Effector memory CD8-positive, alpha-beta T cell (primary cell): Measurements from ENCODE around the gene MYO7A.

Experiments used
- ATAC-seq: fragments of 150-1000 bp; cut with Tn5 transposase; replicated peaks from 2 replicates; pipeline ENCODE4 v1.10.0; 2021; ENCODE audit warnings: mild to moderate bottlenecking, moderate library complexity
- DNase-seq, 3 experiments: peaks; one replicate each; pipeline ENCODE4 v3.0.0; 2021
- H3K27ac Mint-ChIP-seq, 2 donors: one replicate each; pipeline ENCODE4 v1.8.0; 2022; ENCODE audit warnings: mild to moderate bottlenecking in 2 of 2, mixed read lengths in 2 of 2, moderate library complexity in 2 of 2
- H3K27me3 Mint-ChIP-seq, 2 donors: one replicate each; pipeline ENCODE4 v1.8.0; 2022; ENCODE audit warnings: mixed read lengths in 2 of 2
- H3K36me3 Mint-ChIP-seq: one replicate; pipeline ENCODE4 v1.8.0; 2022; ENCODE audit warnings: mild to moderate bottlenecking, moderate library complexity, mixed read lengths; ENCODE audit not compliant: insufficient read depth
- H3K4me1 Mint-ChIP-seq, 2 donors: one replicate each; pipeline ENCODE4 v1.8.0; 2022; ENCODE audit warnings: low read depth in 2 of 2, mixed read lengths in 2 of 2
- H3K4me3 Mint-ChIP-seq, 2 donors: one replicate each; pipeline ENCODE4 v1.8.0; 2022; ENCODE audit warnings: mild to moderate bottlenecking in 2 of 2, mixed read lengths in 2 of 2, moderate library complexity in 2 of 2
- H3K9me3 Mint-ChIP-seq, 2 donors: one replicate each; pipeline ENCODE4 v1.8.0; 2022; ENCODE audit warnings: mixed read lengths in 2 of 2

Gene MYO7A

DNA sequence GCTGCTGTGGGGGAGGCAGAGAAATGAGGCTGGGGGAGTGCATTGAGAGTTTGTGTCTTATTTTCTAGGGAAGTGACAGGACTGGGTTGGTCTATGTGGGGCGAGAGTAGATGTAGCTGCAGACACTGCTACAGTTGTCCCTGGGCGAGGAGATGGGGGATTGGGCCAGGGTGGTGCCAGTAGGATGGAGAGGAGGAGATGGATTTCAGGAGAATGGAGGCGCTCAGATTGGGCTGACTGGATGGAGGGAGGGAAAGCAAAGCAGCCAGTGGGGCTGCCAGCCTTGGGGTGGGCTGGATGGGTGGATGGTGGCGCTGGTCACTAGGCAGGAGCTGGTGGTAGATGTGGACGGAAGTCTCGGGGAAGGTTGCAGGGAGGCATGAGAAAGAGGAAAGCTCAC, 16.1 kb upstream of the MYO7A start:
- no peak overlapping the region for H3K4me3 Mint-ChIP-seq
- peaks cover 4% of the 10 kb centered on the region for H3K36me3 Mint-ChIP-seq
- DNase-seq (no peak), ATAC-seq (no peak)
- no peaks in the 10 kb centered on the region for H3K27me3 Mint-ChIP-seq
- no peaks in the 10 kb centered on the region for H3K9me3 Mint-ChIP-seq
- no peaks in the 10 kb centered on the region for H3K4me1 Mint-ChIP-seq
- H3K27ac Mint-ChIP-seq = no peak overlapping the region

DNA sequence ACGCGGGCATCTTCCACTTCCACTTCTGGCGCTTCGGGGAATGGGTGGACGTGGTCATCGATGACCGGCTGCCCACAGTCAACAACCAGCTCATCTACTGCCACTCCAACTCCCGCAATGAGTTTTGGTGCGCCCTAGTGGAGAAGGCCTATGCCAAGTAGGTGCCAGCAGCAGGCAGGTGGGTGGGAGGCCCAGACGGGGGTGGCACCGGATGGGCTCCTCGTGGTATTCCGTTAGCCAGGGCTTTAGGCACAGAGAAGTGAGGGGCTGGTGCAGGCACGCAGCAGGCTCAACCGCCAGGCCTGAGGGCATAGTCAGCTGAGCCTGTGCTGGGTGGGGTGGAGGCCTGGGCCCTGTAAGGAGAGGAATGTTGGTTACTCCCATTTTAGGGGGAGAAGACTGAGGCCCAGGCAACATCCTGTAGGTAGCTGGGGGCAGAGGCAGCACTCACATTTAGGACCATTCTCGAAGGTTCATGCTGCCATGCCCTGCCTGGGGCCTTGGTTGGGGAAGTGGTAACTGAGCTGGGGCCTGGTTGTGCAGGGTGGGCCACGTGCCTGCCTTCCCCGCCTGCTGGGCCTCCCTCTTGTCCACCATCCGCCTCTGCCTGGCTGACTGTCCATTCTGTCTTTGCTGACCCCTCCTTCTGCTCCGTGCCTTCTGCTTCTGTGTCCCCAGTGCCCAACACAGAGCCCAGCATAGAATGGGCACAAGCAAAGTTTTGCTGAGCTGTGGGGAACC, 15.2 kb upstream of the MYO7A start:
- Mint-ChIP-seq H3K36me3 (peaks cover 4% of the 10 kb centered on the region), H3K9me3 (no peaks in the 10 kb centered on the region), H3K4me1 (no peaks in the 10 kb centered on the region), H3K27me3 (no peaks in the 10 kb centered on the region), H3K4me3 (no peak overlapping the region), H3K27ac (no peak overlapping the region)
- DNase-seq (no peak), ATAC-seq (no peak)

DNA sequence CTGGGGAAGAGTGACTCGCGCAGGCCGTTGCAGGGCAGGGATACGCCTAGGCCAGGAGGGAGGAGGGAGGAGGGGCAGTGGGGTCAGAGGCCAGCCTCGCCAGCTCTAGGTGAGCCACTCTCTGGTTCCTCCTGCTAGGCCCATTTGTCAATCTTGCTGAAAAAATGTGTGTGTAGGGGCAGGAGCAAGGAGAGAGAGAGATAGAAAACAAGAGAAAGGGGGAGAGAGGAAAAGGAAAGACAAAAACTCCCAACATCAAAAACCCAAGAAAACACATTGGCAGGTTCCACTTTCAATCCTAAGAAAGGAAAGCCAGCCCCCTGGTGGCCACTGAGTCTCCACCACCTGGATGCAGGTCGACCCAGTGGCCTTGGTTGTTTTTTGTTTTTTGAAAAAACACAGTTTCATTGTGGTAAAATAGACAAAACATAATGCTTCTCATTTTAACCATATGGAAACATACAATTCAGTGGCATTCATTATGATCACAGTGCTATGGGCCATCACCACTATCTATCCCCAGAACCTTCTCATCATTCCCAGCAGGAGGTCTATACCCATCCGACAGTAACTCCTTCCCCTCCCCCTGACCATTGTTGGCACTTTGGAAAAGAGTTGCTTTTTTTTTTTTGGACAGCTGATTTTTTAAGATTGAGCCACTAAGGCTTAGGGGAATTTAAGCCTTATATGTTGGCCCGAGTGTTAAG, 14.5 kb upstream of the MYO7A start:
- DNase-seq (no peak), ATAC-seq (no peak)
- no peaks in the 10 kb centered on the region for H3K4me1 Mint-ChIP-seq
- peaks cover 4% of the 10 kb centered on the region for H3K36me3 Mint-ChIP-seq
- H3K9me3 Mint-ChIP-seq = no peaks in the 10 kb centered on the region
- no peaks in the 10 kb centered on the region for H3K27me3 Mint-ChIP-seq
- H3K27ac Mint-ChIP-seq = no peak overlapping the region
- H3K4me3 Mint-ChIP-seq = no peak overlapping the region

DNA sequence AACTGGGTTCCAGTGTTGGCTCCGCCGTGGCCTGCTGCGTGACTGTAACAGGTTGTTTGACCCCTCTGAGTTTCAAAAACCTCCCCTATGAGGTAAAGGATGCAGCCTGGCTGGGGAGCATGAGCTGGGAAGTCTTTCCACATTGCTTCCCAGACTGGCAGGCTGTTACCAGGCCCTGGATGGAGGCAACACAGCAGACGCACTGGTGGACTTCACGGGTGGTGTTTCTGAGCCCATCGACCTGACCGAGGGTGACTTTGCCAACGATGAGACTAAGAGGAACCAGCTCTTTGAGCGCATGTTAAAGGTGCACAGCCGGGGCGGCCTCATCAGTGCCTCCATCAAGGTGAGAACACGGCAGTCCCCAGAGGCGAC, 14.0 kb upstream of the MYO7A start:
- ATAC-seq (no peak), DNase-seq (no peak)
- Mint-ChIP-seq H3K36me3 (peaks cover 4% of the 10 kb centered on the region), H3K9me3 (no peaks in the 10 kb centered on the region), H3K4me3 (no peak overlapping the region), H3K4me1 (no peaks in the 10 kb centered on the region), H3K27me3 (no peaks in the 10 kb centered on the region), H3K27ac (no peak overlapping the region)

DNA sequence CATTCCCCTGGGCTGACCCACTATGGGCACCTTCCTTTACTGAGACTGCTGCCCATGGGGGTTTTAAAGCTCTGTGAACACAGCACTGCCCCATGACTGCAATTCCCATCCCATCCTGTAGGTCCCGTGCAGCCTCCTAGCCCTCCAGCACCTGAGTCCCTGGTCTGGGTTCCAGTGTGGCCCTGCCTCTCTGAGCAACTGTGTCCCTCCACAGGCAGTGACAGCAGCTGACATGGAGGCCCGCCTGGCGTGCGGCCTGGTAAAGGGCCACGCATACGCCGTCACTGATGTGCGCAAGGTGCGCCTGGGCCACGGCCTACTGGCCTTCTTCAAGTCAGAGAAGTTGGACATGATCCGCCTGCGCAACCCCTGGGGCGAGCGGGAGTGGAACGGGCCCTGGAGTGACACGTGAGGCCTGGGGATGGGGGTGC, 12.8 kb upstream of the MYO7A start:
- H3K9me3 Mint-ChIP-seq = no peaks in the 10 kb centered on the region
- no peaks in the 10 kb centered on the region for H3K27me3 Mint-ChIP-seq
- no peak for ATAC-seq
- H3K27ac Mint-ChIP-seq = no peak overlapping the region
- H3K4me1 Mint-ChIP-seq = no peaks in the 10 kb centered on the region
- H3K4me3 Mint-ChIP-seq = no peak overlapping the region
- no peak for DNase-seq
- peaks cover 4% of the 10 kb centered on the region for H3K36me3 Mint-ChIP-seq

DNA sequence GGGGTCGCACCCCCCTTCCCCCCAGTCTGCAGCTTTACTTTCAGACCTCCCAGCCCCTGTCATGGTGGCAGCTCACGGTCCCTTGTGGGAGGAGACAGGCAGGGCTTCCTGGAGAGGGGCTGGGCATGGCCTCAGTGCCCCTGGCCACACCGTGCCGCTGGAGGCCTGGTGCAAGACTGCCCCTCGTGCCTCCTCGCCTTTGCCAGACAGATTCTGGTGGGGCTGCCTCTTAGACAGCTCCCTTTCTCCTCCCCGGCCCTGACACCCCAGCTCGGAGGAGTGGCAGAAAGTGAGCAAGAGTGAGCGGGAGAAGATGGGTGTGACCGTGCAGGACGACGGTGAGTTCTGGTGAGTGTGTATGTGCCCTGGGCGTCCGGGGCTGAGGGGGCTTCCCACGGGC, 12.1 kb upstream of the MYO7A start:
- no peaks in the 10 kb centered on the region for H3K27me3 Mint-ChIP-seq
- no peak overlapping the region for H3K4me3 Mint-ChIP-seq
- peaks cover 4% of the 10 kb centered on the region for H3K36me3 Mint-ChIP-seq
- ATAC-seq (no peak), DNase-seq (no peak)
- no peak overlapping the region for H3K27ac Mint-ChIP-seq
- no peaks in the 10 kb centered on the region for H3K9me3 Mint-ChIP-seq
- peaks cover 0 to 3% of the 10 kb centered on the region in 2 donors for H3K4me1 Mint-ChIP-seq

DNA sequence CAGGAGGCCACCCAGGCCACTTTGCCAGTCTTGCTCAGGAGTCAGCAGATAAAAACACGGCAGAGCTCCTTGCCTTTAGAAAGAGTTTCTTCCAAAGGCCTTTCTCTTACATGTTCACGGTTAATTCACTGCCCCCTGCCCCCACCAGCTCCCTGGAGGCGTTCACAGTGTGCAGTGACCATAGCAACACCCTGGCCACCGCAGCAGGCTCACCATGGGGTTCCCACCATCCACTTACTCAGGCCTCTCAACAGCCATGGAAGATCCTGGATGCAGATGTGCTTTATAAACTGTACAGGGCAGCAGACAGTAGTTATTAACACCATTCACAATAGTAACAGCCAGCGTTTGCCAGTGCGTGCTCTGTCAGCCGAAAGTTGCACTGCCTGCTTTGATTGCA, 10.6 kb upstream of the MYO7A start:
- DNase-seq = no peak
- Mint-ChIP-seq H3K27ac (no peak overlapping the region), H3K4me3 (no peak overlapping the region), H3K9me3 (no peaks in the 10 kb centered on the region), H3K36me3 (peaks cover 4% of the 10 kb centered on the region), H3K4me1 (peaks cover 0 to 6% of the 10 kb centered on the region in 2 donors), H3K27me3 (no peaks in the 10 kb centered on the region)
- no peak for ATAC-seq

DNA sequence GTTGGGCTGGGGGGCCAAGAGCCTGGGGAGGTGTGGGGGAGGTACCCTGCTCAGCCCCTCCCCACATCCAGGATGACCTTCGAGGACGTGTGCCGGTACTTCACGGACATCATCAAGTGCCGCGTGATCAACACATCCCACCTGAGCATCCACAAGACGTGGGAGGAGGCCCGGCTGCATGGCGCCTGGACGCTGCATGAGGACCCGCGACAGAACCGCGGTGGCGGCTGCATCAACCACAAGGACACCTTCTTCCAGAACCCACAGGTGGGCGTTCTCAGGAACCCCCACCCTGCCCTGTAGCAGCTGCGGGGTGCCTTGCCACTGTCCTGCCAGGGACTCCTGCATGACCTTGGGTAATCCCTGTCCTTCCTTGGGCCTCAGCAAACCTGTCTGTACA, 10.0 kb upstream of the MYO7A start:
- no peaks in the 10 kb centered on the region for H3K27me3 Mint-ChIP-seq

DNA sequence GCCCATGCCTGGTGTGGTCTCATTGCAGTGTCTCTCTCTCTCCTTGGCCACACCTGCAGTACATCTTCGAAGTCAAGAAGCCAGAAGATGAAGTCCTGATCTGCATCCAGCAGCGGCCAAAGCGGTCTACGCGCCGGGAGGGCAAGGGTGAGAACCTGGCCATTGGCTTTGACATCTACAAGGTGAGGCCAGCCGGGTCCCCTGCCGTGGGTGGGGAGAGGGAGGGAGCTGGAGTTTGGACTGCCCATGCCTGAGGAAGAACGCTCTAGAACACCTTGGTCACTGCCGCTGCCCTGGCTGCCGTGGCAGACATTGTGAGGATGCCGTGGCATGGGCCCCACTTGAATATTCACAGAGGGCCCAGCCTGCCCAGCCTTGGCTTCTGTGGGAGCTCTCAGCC, 9.1 kb upstream of the MYO7A start:
- H3K4me3 Mint-ChIP-seq = no peak overlapping the region
- H3K9me3 Mint-ChIP-seq = no peaks in the 10 kb centered on the region
- H3K36me3 Mint-ChIP-seq = no peaks in the 10 kb centered on the region
- ATAC-seq = no peak
- no peaks in the 10 kb centered on the region for H3K27me3 Mint-ChIP-seq
- no peak overlapping the region for H3K27ac Mint-ChIP-seq
- no peak for DNase-seq
- H3K4me1 Mint-ChIP-seq = peaks cover 0 to 6% of the 10 kb centered on the region in 2 donors

More for the DNA sequence above, 10.0 kb upstream of the MYO7A start:
- Mint-ChIP-seq H3K27ac (no peak overlapping the region), H3K4me1 (peaks cover 0 to 6% of the 10 kb centered on the region in 2 donors), H3K9me3 (no peaks in the 10 kb centered on the region), H3K4me3 (no peak overlapping the region), H3K36me3 (peaks cover 4% of the 10 kb centered on the region)
- DNase-seq = no peak
- no peak for ATAC-seq

DNA sequence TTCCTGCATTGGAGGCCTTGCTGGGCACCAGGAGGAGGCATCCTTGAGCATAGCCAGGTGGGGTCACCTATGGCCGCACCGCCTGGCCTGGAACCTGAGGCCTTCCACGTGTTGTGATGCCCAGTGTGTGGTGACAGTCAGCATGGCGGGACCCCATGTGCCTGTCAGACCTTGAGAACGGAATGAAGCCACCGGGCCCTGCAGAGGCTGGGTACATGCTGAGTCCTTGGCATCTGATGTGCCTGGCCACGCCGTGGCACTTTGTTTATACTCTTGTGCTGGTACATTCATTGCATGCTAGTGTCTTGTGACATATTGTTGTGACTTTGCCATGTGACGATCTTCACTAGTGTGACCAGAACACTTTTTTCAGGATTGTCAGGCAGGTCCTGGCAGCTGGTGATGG, 8.5 kb upstream of the MYO7A start:
- peaks cover 0 to 6% of the 10 kb centered on the region in 2 donors for H3K4me1 Mint-ChIP-seq
- no peaks in the 10 kb centered on the region for H3K9me3 Mint-ChIP-seq
- H3K36me3 Mint-ChIP-seq = no peaks in the 10 kb centered on the region
- H3K27ac Mint-ChIP-seq = no peak overlapping the region
- DNase-seq = no peak
- no peaks in the 10 kb centered on the region for H3K27me3 Mint-ChIP-seq
- ATAC-seq = no peak
- H3K4me3 Mint-ChIP-seq = no peak overlapping the region

DNA sequence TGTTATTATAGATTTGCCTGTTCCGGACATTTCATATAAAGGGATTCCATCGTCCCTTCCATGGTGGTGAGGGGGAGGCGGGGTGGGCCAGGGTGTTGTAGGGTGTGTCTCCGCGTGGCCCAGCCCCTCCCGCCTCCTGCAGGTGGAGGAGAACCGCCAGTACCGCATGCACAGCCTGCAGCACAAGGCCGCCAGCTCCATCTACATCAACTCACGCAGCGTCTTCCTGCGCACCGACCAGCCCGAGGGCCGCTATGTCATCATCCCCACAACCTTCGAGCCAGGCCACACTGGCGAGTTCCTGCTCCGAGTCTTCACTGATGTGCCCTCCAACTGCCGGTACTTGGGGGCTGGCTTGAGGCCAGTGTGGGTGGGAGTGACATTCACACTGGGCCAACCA, 7.5 kb upstream of the MYO7A start:
- H3K4me1 Mint-ChIP-seq = peaks cover 0 to 6% of the 10 kb centered on the region in 2 donors
- H3K27me3 Mint-ChIP-seq = no peaks in the 10 kb centered on the region
- no peaks in the 10 kb centered on the region for H3K36me3 Mint-ChIP-seq
- DNase-seq = no peak
- H3K9me3 Mint-ChIP-seq = no peaks in the 10 kb centered on the region
- no peak for ATAC-seq
- no peak overlapping the region for H3K4me3 Mint-ChIP-seq
- no peak overlapping the region for H3K27ac Mint-ChIP-seq

DNA sequence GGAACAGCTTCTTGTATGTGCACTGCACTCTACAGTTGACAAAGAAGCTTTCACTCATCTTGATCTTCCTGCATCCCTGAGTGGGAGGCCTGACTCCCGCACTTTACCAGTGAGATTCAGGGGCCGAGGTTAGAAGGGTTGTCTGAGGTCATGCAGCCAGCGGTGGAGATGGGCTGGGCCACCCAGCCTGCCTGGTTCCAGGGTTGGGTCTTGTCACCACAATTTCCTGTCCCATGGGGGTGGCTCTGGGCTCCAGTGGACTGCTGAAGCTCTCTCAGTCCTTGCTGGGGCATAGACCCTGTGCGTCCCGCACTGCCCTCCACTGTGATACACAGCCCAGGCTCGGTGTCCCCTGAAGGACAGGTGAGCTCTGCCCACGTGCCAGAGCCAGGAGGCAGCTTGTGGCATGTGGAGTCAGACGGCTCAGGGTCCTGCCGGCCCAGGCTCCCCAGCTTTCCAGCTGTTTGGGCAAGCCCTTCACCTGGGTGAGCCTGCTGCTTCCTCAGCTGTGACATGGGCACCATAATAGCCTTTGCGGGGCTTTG, 6.9 kb upstream of the MYO7A start:
- ATAC-seq (no peak), DNase-seq (no peak)
- Mint-ChIP-seq H3K27ac (peak overlapping the region in 1 of 2 donors; percentile 59), H3K27me3 (peaks cover 1 to 3% of the 10 kb centered on the region in 2 donors), H3K4me1 (peaks cover 0 to 7% of the 10 kb centered on the region in 2 donors), H3K36me3 (no peaks in the 10 kb centered on the region), H3K9me3 (no peaks in the 10 kb centered on the region), H3K4me3 (no peak overlapping the region)

DNA sequence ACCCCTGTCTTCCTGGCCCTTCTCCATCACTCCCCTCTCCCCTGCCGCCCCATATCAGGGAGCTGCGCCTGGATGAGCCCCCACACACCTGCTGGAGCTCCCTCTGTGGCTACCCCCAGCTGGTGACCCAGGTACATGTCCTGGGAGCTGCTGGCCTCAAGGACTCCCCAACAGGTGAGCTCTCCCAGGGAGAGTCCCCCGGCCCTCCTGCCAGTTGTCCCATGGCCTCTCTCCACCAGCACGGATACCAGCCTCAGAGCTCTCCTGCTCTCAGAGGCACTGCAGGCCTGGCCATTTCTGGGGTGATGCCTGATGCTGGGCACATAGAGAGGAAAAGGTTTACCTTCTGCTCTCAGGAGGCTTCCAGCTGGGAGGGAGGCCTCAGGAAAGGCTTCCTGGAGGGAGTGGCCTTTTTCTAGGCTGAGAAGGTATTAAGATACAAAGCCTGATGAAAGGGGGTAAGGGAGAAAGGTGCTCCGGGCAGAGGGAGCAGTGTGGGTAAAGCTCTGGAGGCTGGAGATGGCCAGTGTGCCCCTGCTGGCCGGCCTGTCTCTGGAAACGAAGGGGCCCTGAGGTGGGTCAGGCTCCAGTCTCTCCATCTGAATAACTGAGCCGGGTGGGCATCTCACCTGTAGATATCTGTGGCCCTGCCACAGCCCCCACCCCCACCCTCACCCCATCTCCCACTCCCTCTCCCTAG, 6.0 kb upstream of the MYO7A start:
- Mint-ChIP-seq H3K36me3 (no peaks in the 10 kb centered on the region), H3K4me3 (no peak overlapping the region), H3K27ac (no peak overlapping the region), H3K4me1 (peaks cover 3 to 10% of the 10 kb centered on the region in 2 donors), H3K9me3 (no peaks in the 10 kb centered on the region), H3K27me3 (peaks cover 4 to 10% of the 10 kb centered on the region in 2 donors)
- ATAC-seq (no peak), DNase-seq (no peak)
